C4-2B (cell line): ENCODE measurements around the gene SLC13A1.

ENCODE experiments used
- CTCF ChIP-seq: fragments of 450-650 bp; conservative IDR thresholded peaks from 2 replicates; pipeline ENCODE4 v1.5.1; 2017; ENCODE audit warnings: mild to moderate bottlenecking
- ZFX ChIP-seq: fragments of 450-650 bp; IDR thresholded peaks from 2 replicates; pipeline ENCODE4 v1.6.1; 2017

GRCh38 chr7:123126171-123126570, 73.6 kb downstream of the SLC13A1 start:
- TF ChIP-seq CTCF (no peak), ZFX (no peak)
